ENCODE measurements around the gene ONECUT2. TPM values are rescaled to one million over a fixed set of nuclear protein-coding genes. Genes with fewer than 3 reads are reported as not detected.
A peak's percentile ranks its signal among the peaks of the same experiment; 100 is the strongest.

Gene ONECUT2
- total and polyA plus RNA-seq, 2 donors (not counting 1 experiment from before 2014, with no cell fraction given): not detected

DNA sequence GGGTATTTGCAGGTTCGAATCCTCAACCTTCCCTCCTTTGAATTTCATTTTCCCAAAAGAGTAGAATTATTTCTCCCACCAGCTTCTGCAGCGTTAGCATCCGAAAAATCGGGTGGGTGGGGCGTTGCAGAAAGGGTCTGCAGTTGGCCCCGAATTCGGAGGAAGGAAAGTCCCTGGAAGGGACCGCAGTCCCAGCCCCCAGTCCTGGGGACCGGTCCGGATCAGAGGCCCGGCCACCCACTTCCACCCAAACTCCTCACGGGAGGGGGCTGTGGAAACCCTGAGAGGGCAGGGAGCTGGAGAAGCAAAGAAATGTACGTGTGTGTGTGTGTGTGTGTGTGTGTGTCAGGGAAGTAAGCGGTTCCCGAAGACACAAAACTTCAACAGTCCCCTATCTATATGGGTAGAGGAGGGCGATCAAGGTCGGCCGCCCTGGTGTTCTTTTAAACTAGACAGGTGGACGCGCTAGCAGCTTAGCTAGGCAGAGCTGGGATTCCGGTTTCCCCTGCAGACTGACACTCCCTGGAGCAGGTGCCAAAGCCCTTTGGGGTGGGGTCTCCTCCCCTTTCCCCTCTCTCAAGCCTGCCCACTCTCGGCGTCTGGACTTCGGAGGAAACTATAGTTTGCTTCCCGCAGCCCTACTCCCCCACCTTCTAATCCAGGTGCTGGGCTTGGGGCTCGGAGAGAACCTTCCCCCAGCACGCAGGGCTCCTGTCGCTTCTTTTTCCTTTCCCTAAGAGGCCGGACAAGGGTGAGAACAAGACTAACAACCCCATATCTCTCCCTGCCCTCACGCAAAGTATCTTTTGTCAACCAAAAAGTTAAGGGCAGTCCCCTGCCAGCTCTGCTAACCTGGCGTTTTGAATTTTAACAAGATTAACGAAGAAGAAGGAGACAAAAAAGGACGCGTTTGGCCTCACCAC is 4.8 kb upstream of the ONECUT2 start:
- CTCF ChIA-PET: no interaction called here
- peaks cover 27 to 45% of the 10 kb centered on the region in 2 donors for H3K4me1 ChIP-seq (ENCODE audit: control insufficient read depth in 2 of 2, insufficient read depth in 2 of 2, low read length in 2 of 2)
- H4K20me1 ChIP-seq (ENCODE audit: control insufficient read depth, insufficient read depth, low read length, poor library complexity, severe bottlenecking): no peaks in the 10 kb centered on the region
- ATAC-seq (ENCODE audit: low read depth) (no peak), DNase-seq (peak; percentile 15)
- TF ChIP-seq EZH2 (IDR thresholded peaks at IDR 0.05; ENCODE audit: borderline replicate concordance, insufficient read depth, low read depth, low read length, poor library complexity, severe bottlenecking): no peak
- WGBS (ENCODE audit: insufficient coverage): 10% methylated on average over 23 of the region's 34 CpGs
- H3K4me2 ChIP-seq (replicated peaks; ENCODE audit: low read depth, low read length, poor library complexity, severe bottlenecking): peak overlapping the region; percentile 7
- no peak overlapping the region for H3K27ac ChIP-seq (ENCODE audit: low read length in 2 of 2)
- Mint-ChIP-seq H3K4me3 (peak overlapping the region; percentile 24), H3K9me3 (ENCODE audit: insufficient read depth) (peaks cover 5% of the 10 kb centered on the region), H3K27me3 (peaks cover 55% of the 10 kb centered on the region), H3K27ac (no peak overlapping the region), H3K4me1 (peaks cover 10% of the 10 kb centered on the region)
- POLR2A ChIA-PET: no interaction called here
- H3K9ac ChIP-seq (ENCODE audit: low read length): peak overlapping the region; percentile 6
- H3K4me3 ChIP-seq (ENCODE audit: control extremely low read depth in 1 of 5, extremely low read depth in 1 of 5, insufficient read depth in 1 of 5, low read depth in 2 of 5, low read length in 4 of 5): peak overlapping the region in 1 of 5 experiments; percentile 2
- H3K36me3 ChIP-seq (replicated peaks in 1 of 2; ENCODE audit: control extremely low read depth in 1 of 2, control insufficient read depth in 1 of 2, extremely low read depth in 1 of 2, insufficient read depth in 2 of 2, low read length in 1 of 2): no peaks in the 10 kb centered on the region
- intact Hi-C loops (cut with micrococcal nuclease): no loop called here
- H3K9me3 ChIP-seq (ENCODE audit: control extremely low read depth in 1 of 3, control insufficient read depth in 2 of 3, insufficient read depth in 1 of 3, low read length in 2 of 3): peaks cover 2 to 51% (median 35%) of the 10 kb centered on the region in 3 donors
- no peaks in the 10 kb centered on the region for H3K79me2 ChIP-seq (ENCODE audit: control insufficient read depth, insufficient read depth, low read length)
- H3K27me3 ChIP-seq (replicated peaks in 1 of 4; ENCODE audit: control extremely low read depth in 1 of 4, control insufficient read depth in 3 of 4, insufficient read depth in 4 of 4, low read length in 3 of 4): peaks cover 0 to 83% (median 72%) of the 10 kb centered on the region in 4 experiments
- peak overlapping the region; percentile 13 for H2AFZ ChIP-seq (ENCODE audit: insufficient read depth, low read depth, low read length, poor library complexity, severe bottlenecking)

DNA sequence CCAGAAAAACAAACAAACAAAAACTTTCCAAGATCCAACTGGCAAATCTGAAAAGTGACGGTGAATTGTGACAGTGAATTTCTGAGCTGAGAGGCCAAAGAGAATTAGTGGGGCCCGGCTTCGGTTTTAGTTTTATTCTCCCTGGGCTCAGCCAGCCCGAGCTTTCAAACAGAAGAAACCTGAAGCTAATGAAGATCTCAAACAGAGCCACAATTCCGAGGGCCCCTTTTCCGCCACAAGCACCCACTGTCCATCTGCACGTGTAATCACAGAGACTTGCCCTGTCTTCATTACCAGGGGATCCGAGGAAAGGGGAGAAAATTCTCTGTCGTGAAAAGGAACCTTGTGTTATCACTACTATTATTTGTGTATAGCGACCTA is 4.2 kb upstream of the ONECUT2 start:
- no peak overlapping the region for H2AFZ ChIP-seq (ENCODE audit: insufficient read depth, low read depth, low read length, poor library complexity, severe bottlenecking)
- H3K27ac ChIP-seq (ENCODE audit: low read length in 2 of 2): no peak overlapping the region
- peaks cover 53% of the 10 kb centered on the region for H3K27me3 Mint-ChIP-seq
- peaks cover 11% of the 10 kb centered on the region for H3K4me1 Mint-ChIP-seq
- H3K9ac ChIP-seq (ENCODE audit: low read length): no peak overlapping the region
- DNase-seq (no peak), ATAC-seq (ENCODE audit: low read depth) (no peak)
- WGBS (ENCODE audit: insufficient coverage): 17% methylated on average over 4 of the region's 10 CpGs
- H3K79me2 ChIP-seq (ENCODE audit: control insufficient read depth, insufficient read depth, low read length): no peaks in the 10 kb centered on the region
- no peaks in the 10 kb centered on the region for H3K36me3 ChIP-seq (replicated peaks in 1 of 2; ENCODE audit: control extremely low read depth in 1 of 2, control insufficient read depth in 1 of 2, extremely low read depth in 1 of 2, insufficient read depth in 2 of 2, low read length in 1 of 2)
- ChIA-PET POLR2A (no interaction called here), CTCF (interaction anchor here (0.6 kb wide), 1 partner anchor 1810 kb away, joined by 3 read pairs; no protein-coding TSS in a partner anchor)
- no peak for TF ChIP-seq EZH2 (IDR thresholded peaks at IDR 0.05; ENCODE audit: borderline replicate concordance, insufficient read depth, low read depth, low read length, poor library complexity, severe bottlenecking)
- TF ChIP-seq, protein P1, sequence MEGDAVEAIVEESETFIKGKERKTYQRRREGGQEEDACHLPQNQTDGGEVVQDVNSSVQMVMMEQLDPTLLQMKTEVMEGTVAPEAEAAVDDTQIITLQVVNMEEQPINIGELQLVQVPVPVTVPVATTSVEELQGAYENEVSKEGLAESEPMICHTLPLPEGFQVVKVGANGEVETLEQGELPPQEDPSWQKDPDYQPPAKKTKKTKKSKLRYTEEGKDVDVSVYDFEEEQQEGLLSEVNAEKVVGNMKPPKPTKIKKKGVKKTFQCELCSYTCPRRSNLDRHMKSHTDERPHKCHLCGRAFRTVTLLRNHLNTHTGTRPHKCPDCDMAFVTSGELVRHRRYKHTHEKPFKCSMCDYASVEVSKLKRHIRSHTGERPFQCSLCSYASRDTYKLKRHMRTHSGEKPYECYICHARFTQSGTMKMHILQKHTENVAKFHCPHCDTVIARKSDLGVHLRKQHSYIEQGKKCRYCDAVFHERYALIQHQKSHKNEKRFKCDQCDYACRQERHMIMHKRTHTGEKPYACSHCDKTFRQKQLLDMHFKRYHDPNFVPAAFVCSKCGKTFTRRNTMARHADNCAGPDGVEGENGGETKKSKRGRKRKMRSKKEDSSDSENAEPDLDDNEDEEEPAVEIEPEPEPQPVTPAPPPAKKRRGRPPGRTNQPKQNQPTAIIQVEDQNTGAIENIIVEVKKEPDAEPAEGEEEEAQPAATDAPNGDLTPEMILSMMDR (IDR thresholded peaks at IDR 0.05): no peak
- H3K27me3 ChIP-seq (replicated peaks in 1 of 4; ENCODE audit: control extremely low read depth in 1 of 4, control insufficient read depth in 3 of 4, insufficient read depth in 4 of 4, low read length in 3 of 4): peaks cover 0 to 84% (median 72%) of the 10 kb centered on the region in 4 experiments
- H3K4me2 ChIP-seq (replicated peaks; ENCODE audit: low read depth, low read length, poor library complexity, severe bottlenecking): no peak overlapping the region
- no peaks in the 10 kb centered on the region for H4K20me1 ChIP-seq (ENCODE audit: control insufficient read depth, insufficient read depth, low read length, poor library complexity, severe bottlenecking)
- H3K4me1 ChIP-seq (ENCODE audit: control insufficient read depth in 2 of 2, insufficient read depth in 2 of 2, low read length in 2 of 2): peaks cover 29 to 47% of the 10 kb centered on the region in 2 donors
- H3K27ac Mint-ChIP-seq: no peak overlapping the region
- H3K4me3 ChIP-seq (ENCODE audit: control extremely low read depth in 1 of 5, extremely low read depth in 1 of 5, insufficient read depth in 1 of 5, low read depth in 2 of 5, low read length in 4 of 5): no peak overlapping the region
- H3K9me3 Mint-ChIP-seq (ENCODE audit: insufficient read depth): peaks cover 5% of the 10 kb centered on the region
- H3K9me3 ChIP-seq (ENCODE audit: control extremely low read depth in 1 of 3, control insufficient read depth in 2 of 3, insufficient read depth in 1 of 3, low read length in 2 of 3): peaks cover 2 to 52% (median 35%) of the 10 kb centered on the region in 3 donors
- no peak overlapping the region for H3K4me3 Mint-ChIP-seq
- intact Hi-C loops (cut with micrococcal nuclease): no loop called here

Data from B cell (primary cell).